NCI-H1930 (cell line): ENCODE measurements around the gene CELF4.

Experiments
- DNase-seq, 2 experiments: peaks; one replicate each; lab custom pipeline; 2025; lab: John Stamatoyannopoulos, UW

CELF4 gene

DNA sequence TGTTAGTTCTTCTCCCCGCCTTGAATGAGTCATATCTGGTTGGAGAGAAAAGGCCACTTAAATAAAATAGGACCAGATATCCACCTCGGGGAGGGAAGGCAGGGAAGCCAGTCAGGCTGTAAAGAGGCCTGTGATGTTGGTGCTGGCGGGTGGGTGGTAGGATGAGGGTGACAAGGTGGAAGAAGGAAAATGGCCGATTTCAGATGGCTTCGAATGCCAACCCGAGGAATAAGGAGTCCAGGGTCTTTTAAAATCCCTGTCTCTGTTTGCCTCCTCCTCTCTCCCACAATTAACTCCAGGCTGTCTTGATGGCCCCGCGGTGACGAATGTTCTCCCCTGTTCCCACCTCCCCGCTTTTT, 41.5 kb downstream of the CELF4 start:
- no peak for DNase-seq

DNA sequence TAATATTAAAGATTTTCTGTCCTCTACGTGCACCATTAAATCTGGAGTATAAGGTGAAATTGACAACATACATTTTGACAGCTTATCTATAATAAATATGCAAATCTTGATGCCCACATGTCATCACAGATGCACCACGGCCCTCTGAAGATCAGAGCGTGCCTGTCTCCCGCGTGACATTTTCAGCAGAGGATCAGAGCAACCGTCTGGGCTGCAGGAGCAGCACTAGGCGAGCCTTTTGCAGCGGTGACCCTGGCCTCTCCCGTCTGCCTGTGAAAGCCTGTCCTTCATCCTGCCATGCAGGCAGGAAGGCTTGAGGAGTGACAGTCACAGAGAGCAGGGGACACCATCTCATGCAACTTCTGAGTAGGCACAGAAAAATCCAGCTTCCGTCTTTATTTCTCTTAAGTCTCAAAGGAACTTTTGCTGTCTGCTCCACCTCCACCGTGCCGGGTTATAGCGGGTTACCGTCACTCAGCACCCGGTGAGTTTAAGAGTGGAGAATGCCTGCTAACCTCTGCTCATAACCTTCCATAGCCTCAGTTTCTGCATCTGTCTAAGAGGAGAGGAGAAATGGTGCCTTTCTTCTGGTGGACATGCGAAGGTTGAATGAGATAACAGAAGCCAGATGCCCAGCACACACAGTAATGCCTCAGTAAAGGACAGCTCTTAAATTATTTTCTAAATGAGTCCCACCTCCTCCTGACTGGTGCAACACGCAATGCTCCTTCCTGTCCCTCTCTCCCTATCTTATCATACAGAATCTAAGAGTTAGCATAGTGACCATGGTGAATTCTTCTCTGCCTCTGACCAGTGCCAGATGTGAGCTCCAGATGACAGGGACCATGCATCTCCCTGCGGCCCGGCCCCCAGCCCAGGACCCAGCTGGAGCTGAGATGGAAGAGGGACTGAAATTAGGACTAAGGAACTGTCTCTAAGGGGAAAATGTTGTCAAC, 43.8 kb downstream of the CELF4 start:
- DNase-seq, result no peak

DNA sequence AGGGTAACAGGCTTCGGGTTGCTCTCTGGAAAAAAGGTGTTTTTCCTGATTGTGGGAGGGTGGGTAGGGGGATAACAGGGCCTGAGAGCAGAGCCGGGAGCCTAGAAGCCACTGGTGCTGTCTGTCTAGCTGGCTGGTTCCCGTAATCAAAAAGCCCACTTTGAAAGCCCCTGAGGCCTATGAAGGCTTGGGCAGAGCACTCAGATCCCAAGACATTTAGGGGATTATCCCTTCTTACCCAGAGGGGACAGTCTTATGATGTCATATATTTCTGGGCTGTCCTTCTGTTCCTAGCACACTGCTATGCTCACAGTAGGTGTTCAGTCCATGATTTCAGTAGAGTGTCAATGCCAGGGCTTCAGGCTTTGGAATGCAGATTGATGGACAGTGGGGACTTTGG, 45.1 kb downstream of the CELF4 start:
- no peak for DNase-seq

DNA sequence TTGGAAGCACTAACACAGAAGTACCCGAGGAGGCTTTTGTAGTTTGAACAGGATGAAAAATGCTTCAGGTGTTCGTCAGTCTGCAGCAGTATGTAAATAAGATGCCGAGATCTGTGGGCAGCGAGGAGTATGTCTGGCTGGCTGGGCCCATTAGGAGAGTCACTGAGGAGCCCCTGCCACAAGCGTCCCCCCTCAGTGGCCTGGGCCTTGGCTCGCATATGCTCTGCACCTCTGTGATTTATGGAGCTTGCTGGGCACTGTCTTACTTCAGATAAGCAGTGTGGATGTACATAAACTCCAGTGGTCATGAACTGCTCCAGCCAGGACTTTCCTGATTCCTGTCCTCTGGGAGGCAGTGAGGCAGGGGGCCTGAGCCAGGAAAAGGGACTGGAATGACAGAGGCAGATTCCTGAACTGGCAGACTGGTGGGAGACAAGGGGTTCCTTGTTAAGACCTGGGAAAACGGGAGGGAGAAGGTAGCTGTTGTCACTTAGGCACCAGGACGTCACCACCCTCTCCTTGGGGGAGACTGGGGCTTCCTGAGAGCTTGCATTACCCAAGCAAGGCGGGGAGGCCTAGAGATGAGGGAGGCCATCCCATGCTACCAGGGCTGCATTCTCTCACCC, 46.0 kb downstream of the CELF4 start:
- DNase-seq, result no peak

DNA sequence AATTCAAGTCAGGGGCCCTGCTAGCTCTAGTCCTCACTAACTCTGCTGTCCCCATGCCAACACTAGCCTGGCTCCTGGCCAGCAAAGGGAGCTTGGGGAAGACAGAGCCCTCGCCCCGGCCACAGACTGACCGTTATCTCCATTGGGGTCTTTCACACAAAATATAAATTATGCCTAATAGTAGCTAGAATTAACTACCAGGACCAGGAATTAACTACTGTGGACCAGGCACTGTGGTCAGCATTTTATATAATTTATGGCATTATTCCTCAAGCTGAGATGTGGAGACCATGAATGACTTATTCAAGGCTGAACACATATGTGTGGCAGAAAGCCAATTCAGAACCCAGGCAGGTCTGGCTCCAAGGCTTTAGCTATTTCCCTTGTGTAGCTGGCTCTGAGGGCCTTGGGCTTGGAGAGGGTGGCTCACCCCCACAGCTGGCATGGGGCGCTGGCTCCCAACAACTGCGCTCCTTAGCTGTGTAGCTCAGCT, 49.2 kb downstream of the CELF4 start:
- DNase-seq, result no peak

DNA sequence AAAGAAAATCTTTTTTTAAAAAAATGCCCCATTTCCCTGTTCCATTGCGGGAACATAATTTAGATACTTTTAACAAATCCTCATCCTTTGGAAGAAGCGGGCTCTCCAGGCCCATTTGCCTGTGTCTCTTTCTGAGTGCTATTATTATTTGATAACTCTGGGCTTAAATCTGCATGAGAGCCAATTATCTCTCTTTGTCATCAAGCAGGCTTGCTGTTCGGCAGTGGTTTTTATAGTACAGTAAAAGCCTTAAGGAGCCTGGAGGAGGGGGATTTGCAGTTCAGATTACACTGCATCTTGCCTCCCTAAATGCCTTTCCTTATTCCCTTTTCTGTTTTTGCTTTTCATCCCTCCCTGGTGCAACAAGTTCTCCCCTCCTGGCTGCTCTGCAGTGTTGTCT, 50.6 kb downstream of the CELF4 start:
- DNase-seq, result no peak

DNA sequence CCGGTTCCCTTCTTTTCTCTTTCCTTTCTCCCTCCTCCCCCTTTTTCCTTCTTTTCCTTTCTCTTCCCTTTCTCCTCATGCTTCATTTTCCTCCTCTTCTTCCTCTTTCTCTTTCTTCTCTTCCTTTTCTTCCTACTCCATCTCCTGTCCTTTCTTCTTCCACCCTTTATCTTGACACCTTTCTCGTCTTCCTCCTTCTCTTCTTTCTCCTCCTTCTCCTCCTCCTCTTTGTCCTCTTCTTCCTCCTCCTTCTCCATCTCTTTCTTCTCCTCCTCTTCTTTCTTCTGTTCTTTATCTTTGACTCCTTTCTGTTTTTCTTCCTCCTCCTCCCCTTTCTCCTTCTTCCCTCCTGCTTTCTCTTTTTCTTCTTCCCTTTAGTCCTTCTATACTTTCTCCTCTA, 53.2 kb downstream of the CELF4 start:
- DNase-seq, result no peak

DNA sequence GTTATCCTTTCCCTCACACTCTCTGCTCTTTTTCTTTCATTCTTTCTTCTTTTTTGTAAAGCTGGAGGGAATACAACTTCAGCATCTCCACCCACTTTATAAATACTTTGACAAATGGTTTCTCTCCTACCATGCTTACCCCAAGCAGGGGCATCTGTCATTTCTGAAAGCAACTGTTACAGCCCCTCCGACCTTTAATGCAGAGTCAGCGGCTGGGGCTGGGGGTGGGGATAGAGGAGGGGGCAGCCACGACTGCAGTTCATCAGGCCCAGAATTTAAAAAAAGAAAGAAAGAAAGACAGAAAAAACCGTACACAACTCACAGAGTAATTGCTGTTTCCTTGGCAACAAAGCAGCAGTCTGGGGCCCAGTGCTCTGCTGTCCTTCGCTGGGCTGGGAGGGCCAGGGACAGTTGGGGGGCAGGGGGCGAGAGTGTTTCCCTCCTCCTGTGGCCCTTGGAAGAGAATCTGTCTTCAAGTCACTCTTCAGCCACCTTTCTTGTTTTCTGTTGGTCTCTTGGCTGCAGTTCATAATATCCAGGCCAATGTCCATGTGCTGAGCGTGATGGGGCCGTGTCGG, 53.8 kb downstream of the CELF4 start:
- no peak for DNase-seq

DNA sequence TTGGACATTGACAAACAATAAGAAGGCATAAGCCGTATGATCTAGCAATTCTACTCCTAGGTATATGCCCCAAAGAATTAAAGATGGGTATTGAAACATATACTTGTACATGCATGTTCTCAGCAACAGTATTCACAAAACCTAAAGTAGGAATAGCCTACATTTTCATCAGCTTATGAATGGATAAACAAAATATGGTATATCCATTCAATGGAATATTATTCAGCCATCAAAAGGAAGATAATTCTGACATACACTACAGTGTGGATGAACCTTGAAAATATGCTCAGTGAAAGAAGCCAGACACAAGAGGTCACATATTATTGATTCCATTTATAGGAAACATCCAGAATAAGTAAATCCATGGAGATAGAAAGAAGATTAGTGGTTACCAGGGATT, 56.0 kb downstream of the CELF4 start:
- no peak for DNase-seq

DNA sequence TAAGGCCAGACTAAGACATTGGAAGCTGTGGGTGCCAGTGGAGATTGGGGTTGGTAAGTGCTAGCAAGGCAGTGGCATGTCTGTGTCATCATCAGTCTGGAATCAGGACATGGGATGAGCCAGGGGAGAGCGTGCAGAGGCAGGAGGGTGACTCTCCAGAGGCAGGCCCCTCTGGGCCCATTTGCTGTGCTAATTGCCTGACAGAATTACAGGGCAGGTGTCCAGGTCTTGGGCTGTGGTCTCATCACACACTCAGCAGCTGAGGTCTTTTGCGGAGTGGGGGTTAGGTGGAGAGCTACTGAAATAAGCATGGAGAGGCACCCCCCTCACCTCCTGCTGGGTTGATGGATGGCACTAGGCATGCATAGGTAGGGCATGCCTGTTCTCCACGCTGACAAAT, 57.4 kb downstream of the CELF4 start:
- no peak for DNase-seq

DNA sequence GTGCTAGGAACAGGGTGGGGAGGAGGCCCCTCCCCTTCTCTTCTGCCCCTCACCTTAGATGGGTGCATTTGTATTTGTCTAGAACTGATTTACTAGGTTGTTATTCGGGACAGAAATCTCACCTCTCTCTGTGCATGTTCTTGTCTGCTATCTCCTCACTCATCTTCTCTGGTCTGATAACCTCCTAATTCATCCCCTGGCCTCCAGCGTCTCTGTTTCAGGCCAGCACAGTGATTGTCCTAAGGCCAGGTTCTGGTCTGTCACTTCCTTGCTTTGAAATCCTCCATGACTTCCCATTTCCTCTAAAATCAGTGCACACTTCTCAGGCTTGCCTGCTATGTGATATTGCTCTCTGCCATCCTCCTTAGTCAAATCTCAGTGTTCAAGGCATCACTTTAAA, 58.4 kb downstream of the CELF4 start:
- no peak for DNase-seq

DNA sequence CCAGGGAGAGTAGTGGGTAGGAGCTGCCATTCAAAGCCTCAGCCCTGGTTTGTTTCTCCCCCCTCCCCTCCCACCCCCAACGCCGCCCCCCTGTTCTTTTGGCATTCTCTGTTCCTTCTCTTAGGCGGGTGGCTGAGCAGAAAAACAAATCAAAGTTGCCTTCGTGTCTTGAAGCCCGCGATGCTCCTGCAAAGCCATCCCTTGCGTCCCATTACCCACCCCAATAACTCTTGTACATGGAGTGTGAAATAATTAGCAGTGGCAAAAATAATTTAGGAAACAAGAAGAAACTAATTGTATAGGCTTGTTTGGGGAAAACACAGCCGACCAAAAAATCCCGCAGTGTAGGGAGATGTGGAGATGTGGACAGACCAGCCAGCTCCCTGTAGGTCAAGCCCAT, 59.6 kb downstream of the CELF4 start:
- no peak for DNase-seq

DNA sequence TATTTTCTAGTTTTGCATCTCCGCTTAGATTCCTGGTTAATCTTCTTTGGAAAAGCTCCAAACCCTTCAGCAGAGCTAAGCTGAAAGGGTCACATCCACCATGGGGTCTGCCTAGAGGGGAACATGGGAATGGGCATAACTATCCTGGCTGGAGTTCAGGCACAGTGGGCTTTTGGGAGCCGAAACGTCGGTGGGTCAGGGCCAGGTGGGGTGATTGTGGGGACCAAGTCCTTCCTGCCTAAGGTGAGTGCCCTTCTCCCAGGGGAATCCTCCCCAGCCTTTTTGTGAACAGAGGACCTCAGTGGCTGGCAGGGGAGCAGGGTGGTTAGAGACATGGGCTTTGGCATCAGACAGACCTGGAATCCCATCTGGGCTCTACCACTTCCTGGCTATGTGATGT, 60.3 kb downstream of the CELF4 start:
- no peak for DNase-seq

DNA sequence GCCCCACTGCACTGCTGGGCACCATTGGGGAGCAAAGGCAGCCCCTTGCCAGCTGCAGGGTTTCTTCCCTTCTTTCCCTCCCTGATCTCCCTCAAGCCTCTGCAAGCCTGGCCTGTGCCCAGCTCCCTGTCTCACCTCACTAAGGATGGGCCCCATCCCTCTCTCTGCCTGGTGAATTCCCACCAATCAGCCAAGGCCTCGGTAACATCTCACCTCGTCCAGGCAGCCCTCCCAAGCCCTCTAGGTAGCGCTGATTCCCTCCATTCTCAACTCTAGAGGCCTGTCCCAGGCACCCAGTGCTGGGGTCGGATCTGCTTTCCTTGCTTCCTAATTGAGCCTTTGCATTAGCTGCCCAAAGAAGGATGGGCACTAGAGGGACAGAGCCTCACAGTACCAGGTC, 63.0 kb downstream of the CELF4 start:
- no peak for DNase-seq

DNA sequence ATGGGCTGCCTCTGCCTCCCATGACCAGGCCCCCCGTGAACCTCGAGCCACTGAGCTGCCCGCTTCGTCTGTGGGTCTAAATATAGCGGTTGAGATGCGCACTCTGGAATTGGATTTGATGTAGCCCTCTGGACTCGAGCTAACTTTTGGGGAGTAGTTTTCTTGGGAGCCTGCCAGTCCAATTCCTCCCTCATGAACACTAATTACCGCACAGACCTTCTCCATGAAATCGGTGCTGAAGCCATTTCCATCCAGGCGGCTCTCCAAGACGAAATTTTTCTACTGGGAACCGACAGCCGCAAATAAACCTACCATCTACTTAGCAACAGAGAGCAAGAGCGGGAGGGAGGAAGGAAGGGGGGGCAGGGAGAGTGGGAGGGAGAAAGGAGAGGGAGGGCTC, 63.6 kb downstream of the CELF4 start:
- DNase-seq, result no peak

DNA sequence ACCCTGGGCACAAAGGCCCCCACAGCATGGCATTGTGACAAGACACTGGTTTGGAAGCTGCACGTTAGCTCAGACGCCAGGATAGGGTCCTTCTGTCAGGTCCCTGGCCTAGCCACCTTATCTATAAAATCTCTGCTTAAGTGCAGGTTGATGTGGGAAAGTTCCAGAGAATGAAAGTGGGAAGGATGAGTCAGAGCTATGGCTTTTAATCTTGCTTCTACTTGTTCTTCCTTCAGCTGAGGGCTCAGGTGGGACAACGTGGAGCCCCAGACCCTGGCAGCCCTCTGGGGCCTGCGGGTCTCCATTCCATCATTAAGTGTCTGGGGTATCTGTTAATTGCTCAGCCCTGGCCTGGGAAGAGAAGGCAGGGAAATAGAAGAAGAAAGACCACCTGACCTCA, 64.5 kb downstream of the CELF4 start:
- no peak for DNase-seq

DNA sequence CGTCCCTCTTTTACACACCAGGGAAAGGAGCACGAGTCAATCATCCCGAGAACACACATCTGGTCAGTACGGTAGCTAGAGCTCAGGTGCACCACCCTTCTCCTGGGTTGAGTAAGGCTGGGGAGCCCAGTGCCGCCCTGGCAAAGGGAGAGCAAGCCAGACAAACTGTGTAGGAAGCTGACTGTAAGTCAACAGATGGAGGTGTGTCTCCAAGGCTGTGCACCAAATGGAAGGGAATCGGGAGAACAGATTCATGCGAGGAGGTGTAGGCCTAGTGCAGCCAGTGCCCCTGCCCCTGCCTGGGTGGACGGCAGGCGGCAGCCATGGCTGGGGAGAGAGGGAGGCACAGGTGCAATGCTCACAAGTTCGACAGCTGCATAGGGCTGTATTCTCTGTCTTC, 65.7 kb downstream of the CELF4 start:
- DNase-seq, result no peak

DNA sequence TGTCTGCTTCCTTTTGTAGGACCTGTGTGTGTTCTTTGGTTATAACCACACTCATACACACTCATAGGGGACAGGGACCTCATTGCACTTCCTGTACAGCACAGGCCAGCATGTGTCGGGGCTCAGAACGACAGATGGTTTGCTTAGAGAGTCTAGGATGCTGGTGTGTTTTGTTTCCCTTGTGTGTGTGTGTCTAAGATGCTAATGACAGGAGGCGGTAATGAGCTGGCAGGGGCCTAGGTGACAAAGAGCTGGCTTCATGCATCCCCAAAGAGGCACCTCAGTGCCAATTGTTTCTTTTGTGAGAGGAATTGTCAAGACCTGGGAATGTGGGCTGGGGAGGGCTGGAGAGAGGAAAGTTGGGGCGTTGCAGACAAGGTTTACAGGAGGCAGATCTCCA, 66.6 kb downstream of the CELF4 start:
- DNase-seq, result no peak

DNA sequence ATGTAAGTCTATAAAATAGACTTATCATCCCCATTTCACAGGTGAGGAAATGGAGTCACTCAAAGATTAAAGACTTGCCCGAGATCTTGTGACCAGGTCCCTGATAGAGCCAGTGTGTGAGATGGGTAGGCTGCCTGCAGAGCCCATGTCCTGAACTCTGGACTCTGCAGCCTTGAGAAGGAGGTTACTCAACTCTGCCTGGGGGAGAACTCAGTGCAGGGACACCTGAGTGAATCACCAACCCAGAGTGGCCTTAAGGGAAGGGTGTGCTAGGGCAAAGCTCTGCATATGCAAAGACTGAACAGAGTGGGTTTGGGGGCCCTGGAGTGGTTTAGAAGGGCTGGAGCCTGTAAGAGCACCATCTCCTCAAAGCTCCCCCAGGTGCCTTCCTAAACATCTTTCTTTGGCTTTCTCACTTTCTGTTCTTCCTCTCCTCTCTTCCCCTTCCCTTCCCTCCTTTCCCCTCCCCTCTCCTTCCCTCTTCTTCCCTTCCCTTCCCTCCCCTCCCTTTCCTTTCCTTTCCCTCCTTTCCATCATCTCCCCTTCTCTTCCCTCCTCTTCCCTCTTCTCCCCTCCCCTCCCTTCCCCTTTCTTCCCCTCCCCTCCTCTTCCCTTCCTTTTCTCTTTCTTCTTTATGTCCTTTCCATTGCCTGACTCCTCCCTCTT, 67.6 kb downstream of the CELF4 start:
- DNase-seq, result no peak

DNA sequence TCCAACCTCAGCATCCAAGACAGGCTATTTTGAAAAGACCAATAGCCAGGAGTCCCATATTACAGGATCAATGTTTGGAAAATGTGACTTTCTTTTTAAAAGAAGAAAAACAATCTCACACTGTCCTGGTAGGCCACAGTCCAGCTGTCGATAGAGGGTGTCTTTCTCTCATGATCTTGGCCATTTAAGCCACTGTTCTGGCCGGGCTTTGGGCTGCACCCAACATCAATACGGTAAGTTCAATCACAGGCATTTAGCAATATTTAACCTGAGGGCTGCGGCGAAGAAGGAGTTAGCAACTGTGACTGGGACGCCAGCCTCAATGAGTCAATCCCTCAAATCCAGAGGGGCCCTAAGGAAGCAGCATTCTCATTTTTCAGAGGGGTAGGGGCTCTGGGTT, 69.0 kb downstream of the CELF4 start:
- no peak for DNase-seq

DNA sequence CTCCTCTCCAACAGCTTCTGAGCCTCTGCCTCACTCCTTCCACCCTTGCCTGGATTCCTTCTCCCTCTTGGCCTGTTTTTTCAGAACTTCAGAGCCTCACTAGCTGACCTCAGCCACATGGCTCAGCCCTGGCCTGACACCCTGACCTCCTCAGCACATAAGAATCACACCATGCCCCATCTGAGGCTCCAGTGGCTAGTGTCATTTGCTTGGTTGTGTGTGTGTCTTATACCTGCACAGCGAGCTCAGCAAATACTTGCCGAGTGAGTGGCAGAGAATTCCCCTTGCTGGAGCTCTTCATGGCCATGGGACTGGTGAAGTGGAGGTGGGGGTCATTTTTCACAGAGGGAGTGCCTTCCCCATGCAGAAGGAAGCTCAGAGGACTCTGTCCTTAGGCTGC, 70.2 kb downstream of the CELF4 start:
- DNase-seq, result no peak

DNA sequence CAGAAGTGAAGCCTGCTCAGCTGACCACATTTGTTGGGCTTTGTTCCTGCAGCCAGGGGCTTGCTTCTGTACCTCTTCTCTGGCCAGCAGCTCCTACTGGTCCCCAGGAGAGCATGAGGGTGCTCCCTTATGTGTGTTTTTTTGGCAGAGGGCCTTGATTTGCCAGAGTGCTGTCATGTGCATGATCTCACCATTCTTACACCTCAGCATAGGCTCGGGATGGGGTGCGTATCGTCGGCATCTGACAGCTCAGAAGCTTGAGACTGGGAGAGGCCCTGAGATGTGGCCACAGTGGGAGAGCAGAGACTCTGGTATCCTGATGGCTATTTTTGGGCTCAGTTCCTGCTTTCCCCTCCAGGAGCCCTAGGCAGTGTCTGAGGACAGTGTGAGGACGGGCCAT, 71.2 kb downstream of the CELF4 start:
- DNase-seq, result no peak
